NCI-H2107 treated with DMSO at 0.1 percent for 48 hours (cell line): Measurements from ENCODE around the gene USP6NL.
A peak's percentile ranks its signal among the peaks of the same experiment; 100 is the strongest.

ENCODE experiments used
- DNase-seq: peaks from one replicate; lab custom pipeline; 2025; ENCODE audit not compliant: unreplicated experiment; lab: John Stamatoyannopoulos, UW

USP6NL gene

DNA sequence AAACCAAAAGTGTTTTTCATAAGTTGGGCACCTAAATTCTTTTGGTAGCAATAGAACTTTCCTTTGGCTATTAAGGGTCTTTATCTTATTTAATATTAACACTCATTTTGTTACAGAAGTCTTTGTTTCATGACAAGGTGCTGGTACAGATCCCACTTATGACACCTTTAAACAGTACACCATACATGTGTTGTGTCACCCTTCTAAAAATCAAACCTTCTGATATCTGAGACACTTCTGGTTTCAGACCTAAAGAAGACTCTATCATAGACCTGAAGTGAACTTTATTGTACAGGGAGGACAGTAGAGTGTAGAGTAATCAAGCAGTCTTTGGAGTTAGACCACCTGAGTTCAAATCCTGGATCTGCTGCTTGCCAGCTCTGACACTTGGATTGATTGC lies 5.8 kb upstream of the USP6NL start:
- DNase-seq = no peak

DNA sequence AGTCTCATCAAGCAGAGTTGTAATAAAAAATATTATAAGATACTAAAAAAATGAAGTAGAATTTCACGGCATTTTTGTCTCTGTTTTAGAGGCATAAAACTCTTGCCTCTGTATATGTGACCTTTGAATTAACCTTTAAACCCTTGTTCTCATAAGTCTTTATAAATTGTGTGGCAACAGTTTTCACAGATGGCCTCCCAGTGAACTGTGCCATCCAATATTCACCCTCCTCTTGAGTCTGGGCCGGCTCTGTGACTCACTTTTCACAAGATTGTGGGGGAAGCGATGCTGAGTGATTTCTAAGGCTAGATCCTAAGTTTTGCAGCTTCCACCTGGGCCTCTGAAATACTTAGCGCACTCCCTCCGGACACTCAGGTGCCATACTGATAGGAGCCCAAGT lies 4.6 kb upstream of the USP6NL start:
- no peak for DNase-seq

DNA sequence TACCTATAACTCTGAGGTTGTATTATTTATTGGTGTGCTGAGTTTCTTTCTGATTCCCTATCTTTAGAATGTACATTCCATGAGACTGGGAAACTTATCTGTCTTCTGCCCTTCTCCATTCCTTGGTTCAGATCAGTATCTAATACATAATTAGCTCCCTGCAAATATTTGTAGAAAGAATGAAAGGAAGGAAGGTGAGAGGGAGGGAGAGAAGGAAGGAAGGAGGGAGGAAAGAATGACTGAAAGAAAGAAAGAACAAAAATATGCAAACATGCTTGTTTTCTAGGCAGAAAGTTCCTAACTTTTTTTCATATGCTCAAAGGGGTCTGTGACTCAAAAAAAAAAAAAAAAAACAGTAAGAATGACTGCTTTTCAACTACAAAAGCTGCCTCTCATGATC lies 3.9 kb upstream of the USP6NL start:
- DNase-seq = no peak

DNA sequence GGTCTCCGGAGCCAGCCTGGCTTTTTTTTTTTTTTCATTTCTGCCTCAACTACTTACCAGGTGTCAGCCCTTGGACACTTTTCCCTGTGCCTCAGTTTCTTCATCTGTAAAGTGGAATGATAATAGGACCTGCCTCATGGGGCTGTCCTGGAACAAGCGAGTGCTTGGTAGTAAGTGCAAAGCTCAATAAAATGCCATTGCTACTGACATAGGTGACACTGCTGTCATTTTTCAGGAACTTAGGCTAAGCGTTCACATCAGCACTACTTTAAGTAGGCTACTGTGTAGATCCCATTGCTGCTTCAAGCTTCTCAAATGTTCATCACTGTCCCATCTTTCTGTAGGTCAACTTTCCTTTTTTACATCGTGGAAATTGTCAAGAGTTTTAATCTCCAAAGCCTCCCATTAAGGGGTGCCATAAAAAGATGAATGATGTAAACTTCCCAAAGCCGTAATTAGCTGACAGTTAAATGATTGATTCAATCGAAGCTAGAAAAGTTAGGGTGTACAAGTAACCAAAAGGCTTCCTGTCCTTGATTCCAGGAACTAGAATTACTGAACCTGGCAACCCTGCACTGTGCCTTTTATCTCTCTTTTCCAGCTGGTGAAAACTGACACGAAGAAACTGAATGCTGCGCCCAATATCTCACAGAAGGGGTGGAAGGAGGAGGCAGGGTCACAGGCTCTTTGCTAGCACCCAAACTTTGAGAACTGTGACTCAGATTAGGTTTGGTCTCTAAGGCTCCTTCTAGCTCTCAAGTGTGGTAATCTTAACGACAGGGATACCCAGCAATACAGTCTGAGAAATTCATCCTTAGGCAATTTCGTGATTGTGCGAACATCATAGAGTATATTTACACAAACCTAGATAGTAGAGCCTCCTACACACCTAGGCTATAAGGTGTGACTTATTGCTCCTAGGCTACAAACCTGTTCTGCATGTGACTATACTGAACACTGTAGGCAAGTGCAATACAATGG lies 861 bp upstream of the USP6NL start:
- DNase-seq = no peak

DNA sequence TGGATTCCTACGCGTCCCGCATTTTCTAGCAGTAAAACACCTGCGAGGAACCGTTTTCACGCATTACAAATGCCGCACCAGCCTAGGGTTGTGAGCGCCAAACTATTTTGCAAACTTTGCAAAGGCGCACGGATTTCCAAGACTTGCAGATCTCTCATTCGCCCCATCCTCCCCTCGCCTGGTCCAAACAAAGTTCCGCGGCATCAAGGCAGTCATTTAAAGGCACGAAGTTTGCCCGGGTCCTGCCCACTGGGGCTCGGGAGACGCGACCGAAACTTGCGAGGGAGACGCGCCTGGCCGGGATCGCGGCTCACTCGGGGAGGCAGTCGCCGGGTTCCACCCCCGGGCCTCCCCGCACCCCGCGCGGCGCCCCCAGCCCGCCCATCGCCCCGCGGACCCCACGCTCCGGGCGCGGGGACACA lies 613 bp downstream of the USP6NL start:
- DNase-seq = no peak

DNA sequence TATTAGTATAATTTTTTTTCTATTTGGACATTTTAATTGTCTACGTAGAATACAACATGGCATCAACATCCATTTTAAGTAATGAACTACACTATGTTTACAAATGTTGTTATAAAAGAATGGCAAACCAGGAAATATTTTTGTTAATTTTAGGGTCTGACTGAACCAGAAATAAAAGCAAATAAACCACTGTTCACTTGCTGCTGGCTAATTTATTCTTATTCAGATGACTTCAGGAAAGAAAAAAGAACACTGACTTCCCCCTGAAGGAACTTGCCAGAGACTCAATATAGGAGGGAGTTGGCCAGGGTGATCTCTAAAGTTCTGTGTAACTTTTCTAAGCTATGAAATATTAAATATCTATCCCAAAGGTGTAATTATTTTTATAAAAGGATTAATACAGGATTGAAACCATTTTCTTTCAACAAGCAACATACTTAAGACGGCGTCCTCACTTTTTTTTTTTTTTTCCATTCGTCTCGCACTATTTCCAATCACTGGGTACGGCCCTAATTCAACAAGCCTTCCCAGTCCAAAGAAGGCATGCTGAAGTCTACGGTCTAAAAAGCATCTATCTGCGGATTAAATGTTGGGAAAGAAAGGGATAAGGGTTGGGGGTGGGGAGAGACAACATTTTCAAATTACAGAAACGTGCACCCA lies 1.2 kb downstream of the USP6NL start:
- DNase-seq = no peak

DNA sequence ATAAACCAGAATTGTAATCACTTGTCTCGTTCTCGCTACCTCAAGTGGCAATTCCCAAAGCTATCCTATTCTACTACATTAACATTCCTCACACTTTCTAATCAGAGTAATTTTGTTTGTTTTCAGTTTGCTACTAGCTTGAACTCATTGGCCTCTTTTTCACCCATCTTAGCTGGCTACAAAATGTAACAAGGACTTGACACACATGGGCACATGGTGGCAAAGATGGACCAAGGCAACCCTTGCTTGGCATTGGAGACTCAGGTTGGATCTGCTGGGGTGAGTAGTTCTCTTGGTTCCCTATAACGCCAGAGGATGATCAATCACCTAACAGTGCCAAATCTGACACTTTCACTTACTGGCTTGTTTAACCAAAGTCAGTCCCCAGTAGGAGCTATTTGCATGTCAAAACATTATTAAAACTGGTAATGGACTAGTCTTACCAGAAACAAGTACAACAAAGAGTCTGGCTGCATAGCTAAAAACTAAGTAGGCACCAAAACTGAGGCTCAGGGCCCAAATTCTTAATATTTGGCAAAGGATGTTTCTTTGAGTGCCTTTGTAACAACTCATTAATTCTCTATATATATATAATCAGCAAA lies 1.9 kb downstream of the USP6NL start:
- no peak for DNase-seq

DNA sequence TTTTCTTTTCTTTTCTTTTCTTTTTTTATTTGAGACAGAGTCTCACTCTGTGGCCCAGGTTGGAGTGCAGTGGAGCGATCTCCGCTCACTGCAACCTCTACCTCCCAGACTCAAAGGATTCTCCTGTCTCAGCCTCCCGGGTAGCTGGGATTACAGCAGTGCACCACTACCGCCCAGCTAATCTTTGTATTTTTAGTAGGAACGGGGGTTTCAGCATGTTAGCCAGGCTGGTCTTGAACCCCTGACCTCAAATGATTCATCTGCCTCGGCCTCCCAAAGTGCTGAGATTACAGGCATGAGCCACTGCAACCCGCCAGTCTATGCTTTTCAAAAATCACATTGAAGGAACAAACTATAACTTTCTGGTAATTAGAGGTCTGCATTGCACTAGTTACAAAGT lies 2.4 kb downstream of the USP6NL start:
- no peak for DNase-seq

DNA sequence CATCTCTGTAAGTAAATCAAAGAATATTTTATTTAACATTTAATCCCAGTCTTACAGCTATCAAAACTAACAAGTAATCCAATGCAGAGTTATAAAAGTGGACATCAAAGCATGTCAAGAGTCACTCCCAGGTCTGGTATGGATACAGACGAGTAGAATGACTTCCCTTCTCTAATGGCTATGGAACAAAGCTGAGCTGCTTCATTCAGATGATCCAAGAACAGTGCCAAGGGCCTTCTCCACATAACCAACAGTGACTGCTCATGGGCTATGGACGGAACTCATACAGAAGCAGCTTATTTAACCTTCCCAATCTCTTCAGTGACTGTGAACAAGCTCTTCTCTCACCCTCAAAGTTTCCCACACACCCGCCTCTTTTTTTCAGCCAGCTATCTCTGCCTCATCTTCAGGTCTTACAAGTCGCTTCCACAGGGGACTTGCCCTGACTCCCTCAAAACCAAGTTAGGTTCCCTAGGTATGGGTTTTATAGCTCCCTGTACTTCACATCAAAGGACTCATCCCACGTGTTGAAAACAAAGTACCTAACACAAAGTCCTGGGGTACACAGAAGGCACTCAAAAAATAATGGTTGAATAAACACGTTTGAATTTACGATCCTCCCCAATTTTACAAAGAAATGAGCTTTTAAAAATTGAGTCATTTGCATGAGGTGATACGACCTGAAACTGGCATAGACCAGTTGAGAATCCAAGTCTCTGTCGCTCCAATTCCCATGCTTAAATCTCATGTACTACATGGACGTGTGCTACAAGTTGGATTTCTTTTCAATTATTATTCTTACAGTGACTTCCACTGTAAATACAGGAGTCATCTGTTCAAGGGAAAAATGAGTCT lies 3.1 kb downstream of the USP6NL start:
- DNase-seq = no peak

DNA sequence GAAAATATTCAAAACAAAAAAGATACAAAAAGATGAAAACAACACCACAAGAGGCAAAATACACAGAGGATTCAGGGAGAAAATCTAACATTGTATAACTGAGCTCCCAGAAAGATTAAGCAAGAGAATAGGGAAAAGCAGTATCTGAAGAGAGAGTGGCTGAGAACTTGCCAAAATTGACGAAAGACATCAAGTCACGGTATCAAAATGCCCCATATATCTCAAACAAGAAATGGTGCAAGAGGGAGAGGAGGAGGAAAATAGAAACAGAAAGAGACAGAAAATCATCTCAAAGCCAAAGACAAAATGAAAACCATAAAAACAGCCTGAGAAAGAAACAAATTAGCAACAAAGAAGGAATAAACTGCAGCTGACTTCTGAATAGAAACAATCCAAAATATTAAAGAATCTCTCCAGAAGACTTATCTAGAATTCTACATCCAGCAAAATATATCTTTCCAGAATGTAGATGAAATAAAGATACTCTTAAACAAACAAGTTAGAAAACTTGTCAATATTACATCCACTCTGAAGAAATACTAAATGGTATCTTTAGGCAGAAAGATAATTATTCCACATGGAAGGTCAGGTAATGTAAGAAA lies 5.5 kb downstream of the USP6NL start:
- DNase-seq = no peak

DNA sequence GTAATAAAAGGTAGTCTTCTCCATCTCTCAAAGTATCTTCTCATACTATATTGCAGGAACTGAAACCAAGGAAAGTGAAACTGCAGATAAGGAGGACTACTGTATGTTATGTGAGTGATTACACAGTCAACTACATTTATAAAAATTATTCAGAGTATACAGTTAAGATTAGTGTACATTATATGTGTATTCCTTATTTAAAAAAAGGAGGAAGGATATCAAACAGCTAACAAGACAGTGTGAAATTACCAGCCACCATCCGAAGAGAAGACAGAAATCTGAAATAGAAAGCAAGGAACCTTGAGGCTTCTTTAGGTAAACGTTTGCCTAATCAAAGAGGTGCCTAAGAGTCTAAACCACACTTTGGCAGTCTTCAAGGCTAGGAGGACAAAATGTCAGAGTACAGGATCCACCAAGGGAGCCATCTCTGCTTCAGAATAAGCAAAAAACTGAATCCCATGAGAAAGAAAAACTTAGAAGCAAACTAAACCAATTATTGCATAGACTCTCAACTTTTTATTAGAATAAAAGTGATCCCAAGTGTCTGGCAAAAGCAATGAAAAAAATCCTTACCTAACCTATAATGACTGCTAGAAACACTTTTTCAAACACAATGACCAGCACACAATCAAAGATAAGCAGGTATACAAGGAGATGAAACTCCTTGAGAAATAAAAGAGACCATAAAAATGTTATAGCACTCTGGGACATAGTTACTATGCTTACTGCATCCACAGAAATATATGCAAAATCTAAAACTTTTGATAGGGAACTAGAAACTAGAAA lies 6.4 kb downstream of the USP6NL start:
- no peak for DNase-seq

DNA sequence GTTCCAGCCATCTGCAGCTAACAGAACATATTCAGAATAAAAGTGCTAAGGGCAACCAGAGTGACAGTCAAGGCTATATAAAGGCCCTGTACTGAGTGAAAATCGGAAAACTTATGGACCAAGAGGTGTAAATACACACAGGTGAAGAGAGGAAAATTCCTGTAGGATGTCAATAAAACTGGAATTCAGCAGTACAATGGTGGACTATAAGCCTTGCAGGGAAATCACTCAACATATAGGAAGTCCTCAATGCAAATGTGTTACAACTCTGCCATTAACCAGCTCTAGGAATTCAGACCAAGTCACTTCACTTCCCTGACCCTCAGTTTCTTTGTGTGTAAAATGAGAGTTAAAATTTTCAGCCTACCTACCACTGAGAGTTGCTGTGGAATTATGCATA lies 7.7 kb downstream of the USP6NL start:
- DNase-seq = no peak

DNA sequence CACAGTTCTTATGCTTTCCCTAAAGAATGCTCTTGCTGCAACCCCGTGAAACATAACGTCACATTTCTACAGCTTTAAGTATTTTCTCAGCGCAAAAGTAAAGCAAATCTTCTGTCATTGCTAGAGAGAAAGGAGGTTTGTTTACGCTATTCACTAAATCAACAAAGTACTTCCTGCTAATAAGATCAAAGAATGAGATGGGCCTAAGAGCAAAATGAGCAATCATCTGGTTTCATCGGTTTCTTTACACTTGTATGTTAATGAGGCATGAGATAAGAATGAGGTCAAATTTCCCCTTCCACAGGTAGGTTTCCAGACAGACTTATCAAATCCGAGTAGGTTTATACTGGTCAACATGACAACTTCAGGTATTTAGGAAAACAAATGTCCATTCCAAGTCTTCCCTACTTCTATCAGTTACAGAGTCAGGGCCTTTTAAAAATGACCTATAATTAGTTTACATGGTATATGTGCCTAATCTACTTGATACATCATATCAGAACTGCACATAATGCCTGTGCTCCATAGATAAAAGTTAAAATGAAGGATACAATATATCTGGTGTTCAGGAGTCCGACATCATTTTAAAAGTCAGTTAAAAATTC lies 8.4 kb downstream of the USP6NL start:
- DNase-seq = peak; percentile 62

DNA sequence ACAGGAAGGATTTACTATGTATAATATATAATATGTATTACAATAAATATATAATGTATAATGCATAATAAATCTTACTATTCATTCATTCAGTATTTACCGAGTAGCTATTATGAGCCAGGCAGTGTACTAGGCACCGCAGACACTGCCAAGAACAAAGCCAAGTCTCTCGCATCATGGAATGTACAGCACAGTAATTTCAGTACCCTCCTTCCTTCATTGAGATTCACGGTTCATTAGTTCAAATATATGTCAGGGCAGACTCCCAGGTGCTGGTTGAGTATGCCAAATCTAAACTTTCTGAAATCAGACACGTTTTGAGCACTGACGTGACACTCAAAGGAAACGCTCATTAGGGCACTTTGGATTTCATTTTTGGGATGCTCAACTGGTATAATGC lies 9.1 kb downstream of the USP6NL start:
- no peak for DNase-seq

DNA sequence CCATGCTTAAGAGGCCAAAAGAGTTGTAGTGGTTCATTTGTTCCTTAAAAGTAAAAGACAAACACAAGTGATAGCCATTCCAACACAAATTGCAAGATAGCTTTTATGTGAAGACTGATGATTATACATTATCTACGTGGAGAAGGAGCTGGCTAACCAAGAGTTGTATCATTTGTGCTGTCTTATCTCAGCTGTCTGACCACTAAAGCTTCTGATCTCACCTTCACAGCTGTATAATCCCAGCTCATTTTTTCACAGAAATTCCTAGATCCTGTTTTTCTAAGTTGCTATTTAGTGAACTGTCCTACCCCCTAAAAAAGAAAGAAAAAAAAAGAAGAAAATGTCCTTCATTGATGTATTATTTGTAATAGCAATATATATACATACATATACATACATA lies 9.8 kb downstream of the USP6NL start:
- no peak for DNase-seq

DNA sequence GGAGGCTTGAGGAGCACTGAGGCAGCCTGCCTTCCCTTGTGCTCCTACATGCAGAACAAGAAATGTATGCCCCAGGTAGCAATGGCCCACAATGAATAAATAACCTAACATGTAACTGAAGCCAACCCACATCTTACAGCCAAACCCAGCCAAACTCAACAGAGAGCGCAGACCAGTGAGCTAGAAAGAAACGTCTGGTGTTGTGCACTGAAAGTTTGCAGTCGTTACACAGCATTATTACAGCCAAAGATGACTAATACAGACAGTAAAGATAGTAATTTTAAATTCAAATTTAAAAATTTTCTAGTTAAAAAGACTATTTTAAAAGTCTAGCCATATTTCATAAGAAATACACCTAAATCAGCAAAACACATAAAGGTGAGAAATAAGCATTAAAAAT lies 11.2 kb downstream of the USP6NL start:
- no peak for DNase-seq

DNA sequence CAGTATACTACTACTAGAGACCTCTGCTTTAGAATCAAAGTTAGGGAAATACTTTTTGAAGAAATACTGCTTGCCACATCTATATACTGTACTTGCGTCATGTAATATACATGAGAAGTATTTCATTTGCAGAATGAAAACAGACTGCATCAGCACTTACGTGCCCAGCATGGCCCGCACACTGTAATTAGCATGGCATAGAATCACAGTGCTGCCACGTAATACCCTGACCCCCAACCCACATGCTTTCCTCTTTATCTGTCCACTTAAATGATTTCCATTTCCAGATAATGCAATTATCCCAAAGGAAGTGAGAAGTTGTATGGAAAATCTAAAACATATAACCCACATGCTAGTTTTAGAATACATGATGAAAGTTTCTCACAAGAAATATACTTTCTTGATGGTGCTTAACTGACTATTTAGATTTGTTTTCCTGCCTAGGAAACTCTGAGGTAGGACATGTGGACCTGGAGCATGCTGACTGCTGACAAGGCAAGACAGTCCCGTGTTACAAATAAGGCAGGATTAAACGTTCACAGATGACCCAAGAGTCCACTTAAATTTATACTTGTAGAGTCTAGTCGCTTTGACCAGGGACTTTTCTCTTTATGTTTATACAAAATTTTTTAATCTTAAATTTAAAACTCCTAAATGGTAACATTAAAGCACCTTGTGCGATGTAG lies 12.6 kb downstream of the USP6NL start:
- DNase-seq = no peak

DNA sequence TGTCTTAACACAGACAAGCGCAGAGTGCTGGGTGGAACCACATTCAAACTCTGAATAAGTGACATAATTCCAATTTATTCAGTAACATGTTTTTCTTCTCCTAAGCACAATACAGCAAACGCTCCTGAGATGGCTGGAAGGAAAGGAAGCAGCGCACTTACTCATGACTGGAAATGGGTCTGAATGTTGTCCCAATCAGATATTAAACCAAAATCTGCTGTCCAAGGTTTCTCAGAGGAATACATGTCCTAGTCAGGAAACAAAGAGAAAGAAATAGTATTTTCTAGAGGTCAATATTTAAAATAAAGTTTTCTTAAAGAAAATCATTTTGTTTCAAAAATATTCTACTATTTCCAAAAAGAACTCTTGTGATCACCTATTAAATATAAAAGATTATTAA lies 14.0 kb downstream of the USP6NL start:
- DNase-seq = no peak

DNA sequence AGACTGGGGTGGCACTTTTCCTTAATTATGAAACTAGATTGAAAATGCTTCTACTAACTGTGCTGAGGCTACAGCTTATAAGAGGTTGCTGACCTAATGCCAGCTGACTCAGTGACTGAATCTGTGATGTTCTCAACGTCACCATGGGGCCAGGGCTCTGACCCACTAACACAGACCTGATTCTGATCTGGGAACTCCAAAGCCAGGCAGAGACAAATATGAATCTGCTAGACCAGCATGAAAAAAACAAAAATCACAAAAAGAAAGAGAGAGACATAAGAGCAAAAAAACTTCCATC lies 16.1 kb downstream of the USP6NL start:
- no peak for DNase-seq
